Natural killer cell treated with Interleukin-12 subunit alpha and Interleukin-12 subunit beta and Interleukin-15 and Interleukin-18, amount 100 ng/mL, for 72 hours (primary cell): ENCODE measurements around the gene DCBLD1. TPM values are rescaled to one million over a fixed set of nuclear protein-coding genes. Genes with fewer than 3 reads are reported as not detected.
"Not testable (repeated sequence)": the region's sequence is repeated elsewhere in the genome, so short reads cannot be mapped to it uniquely, and the experiment has no call there.

Source experiments
- ATAC-seq, 2 donors: fragments of 150-1000 bp; cut with Tn5 transposase in 1 of 2; sonication (Bioruptor Pico), chemical (Tn5 transposase) in 1 of 2; 2 replicates each; pipeline ENCODE4 v1.10.0; 2021
- DNase-seq: peaks from one replicate; pipeline ENCODE4 v3.0.0; 2022; ENCODE audit warnings: low spot score
- H3K27ac Mint-ChIP-seq, 2 donors: 1 replicate in 1 of 2; 2 replicates in 1 of 2; pipeline ENCODE4 v1.8.0; 2022; ENCODE audit warnings: mixed read lengths in 2 of 2, mild to moderate bottlenecking in 1 of 2, moderate library complexity in 1 of 2
- H3K27me3 Mint-ChIP-seq, 2 donors: 1 replicate in 1 of 2; 2 replicates in 1 of 2; pipeline ENCODE4 v1.8.0; 2022; ENCODE audit warnings: mixed read lengths in 2 of 2
- H3K36me3 Mint-ChIP-seq: one replicate; pipeline ENCODE4 v1.8.0; 2022; ENCODE audit warnings: mixed read lengths
- H3K4me1 Mint-ChIP-seq, 2 donors: 1 replicate in 1 of 2; 2 replicates in 1 of 2; pipeline ENCODE4 v1.8.0; 2022; ENCODE audit warnings: low read depth in 2 of 2, mixed read lengths in 2 of 2, mild to moderate bottlenecking in 1 of 2
- H3K4me3 Mint-ChIP-seq: one replicate; pipeline ENCODE4 v1.8.0; 2022; ENCODE audit warnings: mixed read lengths
- H3K9me3 Mint-ChIP-seq: 2 replicates; pipeline ENCODE4 v1.8.0; 2022; ENCODE audit warnings: mixed read lengths
- total RNA-seq, 2 donors: library from RNA; stranded (reverse); gene quantifications; one replicate each; pipeline ENCODE4 v1.2.3, GENCODE V29; 2022

Gene DCBLD1
- 10 to 100 TPM; 11.5 to 14.9 TPM for total RNA-seq

DNA sequence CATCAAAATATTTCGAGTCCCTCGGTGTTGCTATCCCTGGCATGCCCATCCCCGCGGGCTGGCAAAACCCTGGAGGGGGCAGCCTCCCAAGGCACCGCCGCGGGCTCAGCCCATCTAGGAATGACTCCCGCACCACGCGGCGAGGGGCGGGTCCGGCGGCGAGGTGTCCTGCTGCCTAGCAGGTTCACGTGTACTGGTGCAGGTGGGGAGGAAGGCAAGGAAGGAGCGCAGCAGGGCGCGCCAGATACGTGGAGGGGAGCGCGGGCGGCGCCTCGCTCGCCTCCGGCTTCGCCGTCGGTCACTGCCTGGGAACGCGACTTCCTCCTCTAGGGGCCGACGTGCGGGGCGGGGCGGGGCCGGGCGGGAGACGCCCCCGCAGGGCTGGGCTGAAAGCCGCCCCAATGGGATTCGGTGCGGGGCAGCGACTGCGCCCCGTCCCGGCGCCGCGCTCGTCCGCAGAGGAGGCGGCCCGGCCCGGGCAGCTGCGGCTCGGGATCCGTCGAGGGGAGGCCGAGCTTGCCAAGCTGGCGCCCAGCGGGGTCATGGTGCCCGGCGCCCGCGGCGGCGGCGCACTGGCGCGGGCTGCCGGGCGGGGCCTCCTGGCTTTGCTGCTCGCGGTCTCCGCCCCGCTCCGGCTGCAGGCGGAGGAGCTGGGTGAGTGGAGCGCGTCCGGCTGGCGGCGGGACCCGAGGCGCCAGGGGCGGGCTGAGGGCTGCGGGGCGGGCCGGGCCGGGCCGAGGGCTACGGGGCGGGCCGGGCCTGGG is at the start of gene DCBLD1:
TSS of gene DCBLD1 (plus strand) at position 435 of the 764 bp plus-strand sequence. CDS start at position 543, 108 bp downstream.
- no peaks in the 10 kb centered on the region for H3K9me3 Mint-ChIP-seq

DNA sequence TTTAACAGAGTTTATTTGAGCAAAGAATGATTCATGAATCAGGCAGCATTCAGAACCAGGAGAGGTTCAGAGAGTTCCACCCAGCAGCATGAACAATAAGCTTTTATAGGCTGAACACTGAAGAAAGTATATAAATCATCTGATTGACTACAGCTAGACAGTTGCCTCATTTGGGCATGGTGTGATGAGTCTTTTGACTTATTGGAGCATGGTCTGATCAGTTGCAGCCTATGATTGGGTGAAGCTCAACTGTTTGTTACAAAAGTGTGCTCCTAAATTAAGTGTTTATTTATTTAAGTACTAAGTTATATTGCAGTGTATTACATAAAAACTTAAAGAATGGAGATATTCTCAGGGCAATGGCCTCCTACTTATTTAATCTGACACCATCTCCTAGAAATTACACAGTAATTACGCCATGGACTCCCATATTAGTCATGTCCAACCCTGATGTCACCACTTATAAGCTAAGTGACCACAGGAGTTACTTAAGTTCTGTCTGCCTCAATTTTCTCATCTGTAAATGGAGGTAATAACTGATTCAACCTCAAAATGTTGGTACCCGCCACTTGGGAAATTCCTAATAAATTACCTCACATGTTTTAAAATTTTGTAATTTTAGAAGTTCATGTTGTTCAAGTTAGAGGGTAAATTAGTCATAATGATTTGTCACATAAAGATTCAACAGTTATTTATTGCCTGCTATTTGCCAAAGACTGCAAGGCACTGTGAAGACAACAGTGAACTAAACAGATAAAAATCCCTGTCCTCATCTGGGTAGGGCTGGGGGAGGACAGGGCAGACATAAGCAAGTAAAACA is 41.6 kb upstream of the DCBLD1 start:
- no peaks in the 10 kb centered on the region for H3K4me1 Mint-ChIP-seq
- DNase-seq (no peak), ATAC-seq (peak in 1 of 2 donors; percentile 61)
- H3K27ac Mint-ChIP-seq = no peak overlapping the region
- no peaks in the 10 kb centered on the region for H3K9me3 Mint-ChIP-seq
- no peaks in the 10 kb centered on the region for H3K36me3 Mint-ChIP-seq
- H3K27me3 Mint-ChIP-seq = peaks cover 20 to 46% of the 10 kb centered on the region in 2 donors
- H3K4me3 Mint-ChIP-seq = no peak overlapping the region

More for the DNA sequence above, at the start of gene DCBLD1:
- ATAC-seq (peak; percentile 94 to 95), DNase-seq (peak; percentile 88)
- H3K4me3 Mint-ChIP-seq = peak within 1 kb of the TSS; percentile 97
- peak within 1 kb of the TSS; percentile 90 to 96 for H3K27ac Mint-ChIP-seq
- peaks cover 23 to 27% of the 10 kb centered on the region in 2 donors for H3K4me1 Mint-ChIP-seq
- no peaks in the 10 kb centered on the region for H3K36me3 Mint-ChIP-seq
- H3K27me3 Mint-ChIP-seq = peaks cover 0 to 2% of the 10 kb centered on the region in 2 donors

DNA sequence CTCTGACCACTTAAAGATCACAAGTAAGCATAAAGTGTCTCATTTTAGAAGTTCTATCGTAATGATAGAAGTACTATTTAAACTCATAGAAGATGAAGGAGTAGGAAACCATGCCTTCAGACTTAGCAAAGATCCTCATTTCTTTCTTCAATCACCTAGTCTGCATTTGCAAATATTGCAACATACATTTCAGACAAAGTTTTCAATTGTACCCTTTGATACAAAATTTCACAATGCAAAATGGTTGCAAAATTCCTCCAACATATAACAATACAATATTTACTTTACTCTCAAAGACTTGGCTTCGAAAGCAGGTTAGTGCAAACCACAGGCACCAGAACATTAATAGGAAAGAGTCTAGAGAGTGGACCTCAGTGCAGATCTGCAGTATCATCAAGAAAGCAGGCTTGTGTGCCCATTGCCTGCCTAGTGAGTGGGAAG is 40.6 kb upstream of the DCBLD1 start:
- no peaks in the 10 kb centered on the region for H3K9me3 Mint-ChIP-seq
- peaks cover 18 to 44% of the 10 kb centered on the region in 2 donors for H3K27me3 Mint-ChIP-seq
- H3K4me3 Mint-ChIP-seq = no peak overlapping the region
- H3K36me3 Mint-ChIP-seq = no peaks in the 10 kb centered on the region
- no peak overlapping the region for H3K27ac Mint-ChIP-seq
- DNase-seq (no peak), ATAC-seq (no peak)
- no peaks in the 10 kb centered on the region for H3K4me1 Mint-ChIP-seq

DNA sequence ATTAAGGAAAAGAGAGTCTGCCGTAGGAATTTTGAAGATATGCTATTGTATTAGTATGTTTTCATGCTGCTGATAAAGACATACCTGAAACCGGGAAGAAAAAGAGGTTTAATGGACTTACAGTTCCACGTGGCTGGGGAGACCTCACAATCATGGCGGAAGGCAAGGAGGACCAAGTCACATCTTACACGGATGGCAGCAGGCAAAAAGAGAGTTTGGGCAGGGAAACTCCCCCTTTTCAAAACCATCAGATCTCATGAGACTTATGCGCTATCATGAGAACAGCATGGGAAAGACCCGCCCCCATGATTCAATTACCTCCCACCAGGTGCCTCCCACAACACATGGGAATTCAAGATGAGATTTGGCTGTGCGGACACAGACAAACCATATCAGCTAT is 40.2 kb upstream of the DCBLD1 start:
- H3K36me3 Mint-ChIP-seq, H3K27ac Mint-ChIP-seq, DNase-seq, H3K4me1 Mint-ChIP-seq, H3K9me3 Mint-ChIP-seq, ATAC-seq, H3K4me3 Mint-ChIP-seq: not testable (repeated sequence)
- H3K27me3 Mint-ChIP-seq = peaks cover 19 to 47% of the 10 kb centered on the region in 2 donors

DNA sequence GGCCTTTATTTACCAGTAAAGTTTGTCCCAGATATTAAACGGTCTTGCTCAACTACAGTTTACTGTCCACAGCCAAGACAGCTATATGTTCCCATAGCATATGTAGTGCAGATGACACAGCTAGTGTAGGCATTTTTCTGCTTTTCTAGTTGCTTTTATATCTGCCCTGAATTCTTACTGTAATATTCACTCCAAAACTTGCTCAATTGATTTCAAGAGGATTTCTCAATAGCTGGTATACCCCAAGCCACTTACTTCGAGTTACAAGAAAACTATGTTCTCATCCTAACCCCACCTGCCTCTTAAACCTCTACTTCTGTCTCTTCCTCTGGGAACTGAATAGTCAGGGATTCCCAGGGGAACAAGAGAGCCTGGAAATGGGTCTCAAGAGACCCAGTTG is 37.9 kb upstream of the DCBLD1 start:
- no peaks in the 10 kb centered on the region for H3K36me3 Mint-ChIP-seq
- H3K9me3 Mint-ChIP-seq = no peaks in the 10 kb centered on the region
- H3K27me3 Mint-ChIP-seq = peaks cover 27 to 53% of the 10 kb centered on the region in 2 donors
- ATAC-seq = no peak
- no peaks in the 10 kb centered on the region for H3K4me1 Mint-ChIP-seq
- H3K27ac Mint-ChIP-seq = no peak overlapping the region
- H3K4me3 Mint-ChIP-seq = no peak overlapping the region
- DNase-seq = no peak

DNA sequence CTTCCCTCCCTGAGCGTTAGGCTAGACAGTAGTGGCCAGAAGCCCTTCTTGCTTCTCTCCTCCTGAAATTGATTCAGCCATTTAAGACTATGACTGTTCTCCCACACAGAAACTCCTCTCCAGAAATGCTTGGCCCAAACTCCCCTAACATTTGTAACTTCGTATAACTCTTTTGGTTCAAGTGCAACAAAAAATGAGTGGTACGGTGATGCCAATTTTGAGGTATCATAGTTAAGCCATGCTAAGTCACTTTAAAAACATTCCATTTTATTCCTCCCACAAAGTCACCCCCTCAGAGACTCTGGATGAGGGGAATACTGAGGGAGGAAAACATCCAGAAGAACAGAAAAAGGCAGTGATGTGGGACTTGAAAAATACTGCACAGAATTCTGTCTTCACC is 35.6 kb upstream of the DCBLD1 start:
- Mint-ChIP-seq H3K4me3 (no peak overlapping the region), H3K36me3 (no peaks in the 10 kb centered on the region), H3K9me3 (no peaks in the 10 kb centered on the region), H3K4me1 (peaks cover 0 to 2% of the 10 kb centered on the region in 2 donors), H3K27ac (no peak overlapping the region), H3K27me3 (peaks cover 26 to 46% of the 10 kb centered on the region in 2 donors)
- DNase-seq (no peak), ATAC-seq (no peak)

DNA sequence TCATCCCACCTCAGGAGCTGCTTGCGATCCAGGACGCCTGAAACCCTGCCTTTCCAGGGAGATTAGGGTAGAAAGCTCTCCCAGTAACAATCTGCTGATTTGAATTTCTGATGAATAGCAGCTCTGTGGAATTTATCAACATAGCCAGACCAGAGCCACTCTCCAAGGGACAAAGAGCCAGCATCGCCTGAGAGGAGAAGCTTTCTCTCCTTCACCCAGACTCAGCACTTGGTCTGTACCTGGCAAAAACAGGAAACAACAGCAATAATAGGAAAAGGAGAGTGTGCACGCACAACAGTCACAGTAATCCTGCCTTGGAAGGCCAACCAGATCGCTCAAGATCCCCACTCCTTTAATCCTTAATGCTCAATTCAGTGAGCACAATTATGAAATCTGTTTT is 34.5 kb upstream of the DCBLD1 start:
- peaks cover 0 to 2% of the 10 kb centered on the region in 2 donors for H3K4me1 Mint-ChIP-seq
- DNase-seq (no peak), ATAC-seq (no peak)
- H3K36me3 Mint-ChIP-seq = no peaks in the 10 kb centered on the region
- no peak overlapping the region for H3K4me3 Mint-ChIP-seq
- peaks cover 21 to 40% of the 10 kb centered on the region in 2 donors for H3K27me3 Mint-ChIP-seq
- no peak overlapping the region for H3K27ac Mint-ChIP-seq
- H3K9me3 Mint-ChIP-seq = no peaks in the 10 kb centered on the region

DNA sequence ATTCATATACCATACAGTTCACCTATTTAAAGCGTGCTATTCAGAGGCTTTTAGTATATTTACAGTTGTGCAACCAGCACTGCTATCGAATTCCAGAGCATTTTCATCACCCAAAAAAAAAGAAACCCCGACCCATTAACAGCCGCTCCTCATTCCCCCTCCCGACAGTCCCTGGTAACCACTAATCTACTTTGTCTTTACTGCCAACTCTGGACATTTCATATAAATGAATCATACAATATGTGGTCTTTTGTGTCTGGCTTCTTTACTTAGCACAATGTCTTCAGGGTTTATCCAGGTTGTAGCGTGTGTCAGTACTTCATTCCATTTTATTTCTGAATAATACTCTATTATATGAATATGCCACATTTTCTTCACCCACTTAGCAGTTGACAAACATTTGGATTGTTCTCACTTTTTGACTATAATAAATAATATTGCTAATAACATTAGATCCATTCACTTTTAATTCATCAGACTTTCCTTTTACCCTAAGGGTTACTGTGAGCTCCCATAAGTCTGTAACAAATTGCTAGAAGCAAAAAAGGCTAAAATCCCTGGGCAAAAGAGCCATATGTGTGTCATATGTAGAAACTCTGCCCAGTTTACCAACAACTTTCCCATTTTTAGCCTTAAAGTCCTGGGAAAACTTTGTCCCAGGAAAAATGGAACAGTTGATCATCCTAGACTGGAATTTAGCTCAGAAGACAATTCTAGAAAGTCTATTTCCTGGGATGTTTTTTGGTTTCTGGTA is 33.6 kb upstream of the DCBLD1 start:
- Mint-ChIP-seq H3K9me3 (no peaks in the 10 kb centered on the region), H3K36me3 (no peaks in the 10 kb centered on the region), H3K4me3 (no peak overlapping the region), H3K27me3 (peaks cover 19 to 40% of the 10 kb centered on the region in 2 donors), H3K4me1 (peaks cover 0 to 2% of the 10 kb centered on the region in 2 donors), H3K27ac (peak overlapping the region in 1 of 2 donors; percentile 10)
- DNase-seq = no peak
- ATAC-seq = no peak

DNA sequence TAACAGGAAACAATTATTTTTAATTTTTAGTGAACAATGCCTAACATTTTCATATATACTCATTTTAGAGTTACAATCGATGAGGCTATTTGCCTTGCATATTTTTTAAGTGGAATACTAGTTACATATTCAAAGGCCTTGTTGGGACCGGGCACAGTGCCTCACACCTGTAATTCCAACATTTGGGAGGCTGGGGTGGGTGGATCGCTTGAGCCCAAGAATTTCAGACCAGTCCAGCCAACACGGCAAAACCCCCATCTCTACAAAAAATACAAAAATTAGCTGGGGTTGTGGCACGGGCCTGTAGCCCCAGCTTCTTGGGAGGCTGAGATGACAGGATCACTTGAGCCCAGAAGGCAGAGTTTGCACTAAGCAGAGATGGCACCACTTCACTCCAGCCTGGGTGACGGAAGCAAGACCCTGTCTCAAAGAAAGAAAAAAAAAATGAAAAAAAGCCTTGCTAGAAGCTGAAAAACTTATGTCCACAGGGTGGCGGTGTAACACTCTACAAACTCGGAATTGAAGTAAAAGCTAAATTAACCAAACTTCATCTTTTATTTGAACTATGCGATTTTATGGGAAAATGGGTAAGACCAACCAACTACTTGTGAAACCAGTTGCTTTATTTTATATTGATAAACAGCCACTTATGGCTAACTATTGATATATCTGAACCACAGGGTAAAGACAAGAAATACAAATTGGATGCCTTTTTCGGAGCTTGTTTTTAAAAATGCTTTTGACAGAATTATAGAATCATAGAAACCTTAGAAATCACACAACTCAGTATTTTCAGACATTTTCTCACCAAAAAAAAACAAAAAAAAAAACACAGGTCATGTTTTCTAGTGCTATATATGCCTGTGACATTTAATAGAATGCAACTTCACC is 32.7 kb upstream of the DCBLD1 start:
- Mint-ChIP-seq H3K27me3 (peaks cover 19 to 35% of the 10 kb centered on the region in 2 donors), H3K4me3 (no peak overlapping the region), H3K4me1 (peaks cover 0 to 2% of the 10 kb centered on the region in 2 donors), H3K9me3 (no peaks in the 10 kb centered on the region), H3K36me3 (no peaks in the 10 kb centered on the region), H3K27ac (no peak overlapping the region)
- ATAC-seq (no peak), DNase-seq (no peak)

DNA sequence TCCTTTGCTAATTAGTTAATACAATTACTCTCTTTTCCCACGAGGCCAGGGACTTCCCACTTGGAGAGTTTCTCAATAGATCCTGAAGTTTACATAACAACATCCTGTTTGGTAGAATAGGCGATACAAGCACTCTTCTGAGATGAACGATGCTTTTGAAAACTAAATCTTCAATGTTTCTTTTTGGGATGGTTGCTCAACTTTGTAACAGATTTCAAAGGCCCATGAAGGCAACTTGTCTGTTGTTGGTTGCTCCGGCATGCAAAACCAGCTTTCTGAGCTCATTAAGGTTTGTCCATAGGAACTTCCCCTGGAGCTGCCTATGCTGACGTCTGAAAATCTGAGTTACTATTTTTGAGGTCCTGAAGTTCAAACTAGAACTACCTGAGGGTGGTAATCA is 30.8 kb upstream of the DCBLD1 start:
- Mint-ChIP-seq H3K36me3 (no peaks in the 10 kb centered on the region), H3K27ac (no peak overlapping the region), H3K4me3 (no peak overlapping the region), H3K9me3 (no peaks in the 10 kb centered on the region), H3K4me1 (peaks cover 0 to 2% of the 10 kb centered on the region in 2 donors), H3K27me3 (peaks cover 11 to 20% of the 10 kb centered on the region in 2 donors)
- no peak for DNase-seq
- no peak for ATAC-seq

DNA sequence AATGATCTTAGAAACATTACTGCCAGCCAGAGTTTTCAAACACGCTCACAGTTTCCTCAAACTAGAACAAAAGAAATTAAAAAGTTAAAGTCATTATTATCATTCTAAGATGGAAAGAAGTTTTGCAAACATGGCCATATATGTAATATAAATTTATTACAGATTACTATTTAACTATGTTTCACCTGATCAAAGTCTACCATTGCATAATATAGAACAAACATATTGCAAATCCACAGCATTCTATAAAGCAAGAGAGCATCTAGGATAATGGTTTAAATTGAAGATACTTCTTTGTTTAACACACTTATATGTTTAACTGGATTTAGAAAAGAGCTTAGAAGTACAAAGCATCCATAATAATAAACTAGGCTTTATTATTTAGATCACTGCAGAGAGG is 26.2 kb upstream of the DCBLD1 start:
- no peaks in the 10 kb centered on the region for H3K9me3 Mint-ChIP-seq
- H3K27ac Mint-ChIP-seq = no peak overlapping the region
- H3K4me1 Mint-ChIP-seq = peaks cover 0 to 6% of the 10 kb centered on the region in 2 donors
- H3K36me3 Mint-ChIP-seq = no peaks in the 10 kb centered on the region
- ATAC-seq (no peak), DNase-seq (no peak)
- no peaks in the 10 kb centered on the region for H3K27me3 Mint-ChIP-seq
- no peak overlapping the region for H3K4me3 Mint-ChIP-seq

DNA sequence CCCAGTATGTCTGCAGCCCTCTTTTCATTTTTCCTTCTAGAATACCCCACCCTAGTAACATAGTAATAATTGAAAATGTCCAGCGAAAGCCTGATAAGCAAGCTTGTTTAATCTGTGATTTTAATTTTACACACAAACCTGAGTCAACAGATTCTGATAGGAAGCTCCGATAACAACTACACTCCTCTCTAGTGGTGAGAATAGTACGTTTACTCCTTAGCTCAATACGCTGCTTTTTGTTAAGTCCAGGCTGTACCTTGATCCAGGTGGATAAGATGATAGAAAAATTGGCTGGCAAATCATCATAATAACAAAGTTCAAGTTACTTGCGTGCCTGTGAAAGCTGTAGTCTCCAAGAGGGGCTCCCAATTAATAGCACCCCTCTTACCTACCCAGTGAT is 25.5 kb upstream of the DCBLD1 start:
- DNase-seq (no peak), ATAC-seq (no peak)
- peaks cover 0 to 6% of the 10 kb centered on the region in 2 donors for H3K4me1 Mint-ChIP-seq
- no peaks in the 10 kb centered on the region for H3K36me3 Mint-ChIP-seq
- no peak overlapping the region for H3K4me3 Mint-ChIP-seq
- H3K27me3 Mint-ChIP-seq = no peaks in the 10 kb centered on the region
- no peaks in the 10 kb centered on the region for H3K9me3 Mint-ChIP-seq
- no peak overlapping the region for H3K27ac Mint-ChIP-seq
